ENCODE data around the gene DHX35.

DHX35 gene

GRCh38 chr20:38930242-38930569, 31.9 kb upstream of the DHX35 start:
- Histone ChIP-seq H3K9me3 (replicated peaks in 1 of 2; ENCODE audit: control insufficient read depth in 2 of 2, insufficient read depth in 1 of 2, low read depth in 1 of 2, low read length in 2 of 2) (no peaks in the 10 kb centered on the region), H3K27ac (replicated peaks; ENCODE audit: low read length) (no peak overlapping the region), H3K79me1 (ENCODE audit: low read depth, low read length) (peaks cover 18% of the 10 kb centered on the region), H3K9ac (ENCODE audit: low read depth, low read length, poor library complexity) (no peak overlapping the region), H3K18ac (ENCODE audit: low read length) (no peak overlapping the region), H3K23ac (ENCODE audit: low read depth, low read length, poor library complexity) (no peak overlapping the region), H3K14ac (ENCODE audit: low read length) (no peak overlapping the region), H4K8ac (ENCODE audit: low read depth, low read length) (no peak overlapping the region), H2BK120ac (ENCODE audit: low read depth, low read length) (no peak overlapping the region), H2AK5ac (ENCODE audit: low read depth, low read length) (no peak overlapping the region), H3K27me3 (ENCODE audit: control insufficient read depth in 3 of 3, insufficient read depth in 3 of 3, low read depth in 1 of 3, low read length in 3 of 3) (no peaks in the 10 kb centered on the region), H2BK5ac (ENCODE audit: low read length) (no peak overlapping the region), H3K4me3 (ENCODE audit: low read length in 2 of 2) (no peak overlapping the region), H2BK15ac (ENCODE audit: low read length) (no peak overlapping the region), H2AFZ (ENCODE audit: low read length) (no peak overlapping the region), H3K4me2 (ENCODE audit: insufficient read depth, low read length, poor library complexity, severe bottlenecking) (no peak overlapping the region), H2BK12ac (ENCODE audit: low read length) (no peak overlapping the region), H3K4me1 (ENCODE audit: control insufficient read depth in 2 of 2, insufficient read depth in 1 of 2, low read depth in 1 of 2, low read length in 2 of 2) (peaks cover 5 to 19% of the 10 kb centered on the region in 2 donors), H3K4ac (ENCODE audit: low read length) (no peak overlapping the region), H3K36me3 (replicated peaks in 1 of 2; ENCODE audit: control insufficient read depth in 2 of 2, insufficient read depth in 2 of 2, low read length in 2 of 2) (peaks cover 8 to 56% of the 10 kb centered on the region in 2 donors), H4K91ac (ENCODE audit: low read depth, low read length, poor library complexity) (no peak overlapping the region)
- WGBS, 2 donors (ENCODE audit: extremely low coverage in 2 of 2, insufficient read length in 2 of 2, insufficient replicate concordance in 1 of 2) = no CpG with 5 or more reads among the region's 1 CpG
- DNase-seq (ENCODE audit: low spot score) = no peak

DNA sequence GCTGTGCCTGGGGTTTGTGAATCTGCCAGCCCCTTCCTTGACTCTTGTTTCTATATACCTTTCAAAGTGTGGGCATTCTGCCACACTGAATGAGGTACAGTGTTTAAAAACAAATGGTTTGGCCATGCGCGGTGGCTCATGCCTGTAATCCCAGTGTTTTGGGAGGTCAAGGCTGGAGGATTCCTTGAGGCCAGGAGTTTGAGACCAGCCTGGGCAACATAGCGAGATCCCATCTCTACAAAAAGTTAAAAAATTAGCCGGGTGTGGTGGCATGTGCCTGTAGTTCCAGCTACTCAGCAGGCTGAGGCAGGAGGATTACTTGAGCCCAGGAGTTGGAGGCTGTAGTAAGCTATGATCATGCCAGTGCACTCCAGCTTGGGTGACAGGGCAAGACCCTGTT, 30.2 kb upstream of the DHX35 start:
- Histone ChIP-seq H3K9ac (ENCODE audit: low read depth, low read length, poor library complexity) (no peak overlapping the region), H3K79me1 (ENCODE audit: low read depth, low read length) (peaks cover 17% of the 10 kb centered on the region), H2BK15ac (ENCODE audit: low read length) (no peak overlapping the region), H2BK5ac (ENCODE audit: low read length) (no peak overlapping the region), H2BK12ac (ENCODE audit: low read length) (no peak overlapping the region), H4K91ac (ENCODE audit: low read depth, low read length, poor library complexity) (no peak overlapping the region), H3K14ac (ENCODE audit: low read length) (no peak overlapping the region), H3K27ac (replicated peaks; ENCODE audit: low read length) (no peak overlapping the region), H3K4me1 (ENCODE audit: control insufficient read depth in 2 of 2, insufficient read depth in 1 of 2, low read depth in 1 of 2, low read length in 2 of 2) (peaks cover 5 to 25% of the 10 kb centered on the region in 2 donors), H4K8ac (ENCODE audit: low read depth, low read length) (no peak overlapping the region), H3K4me2 (ENCODE audit: insufficient read depth, low read length, poor library complexity, severe bottlenecking) (no peak overlapping the region), H2AK5ac (ENCODE audit: low read depth, low read length) (no peak overlapping the region), H3K4me3 (ENCODE audit: low read length in 2 of 2) (no peak overlapping the region), H3K27me3 (ENCODE audit: control insufficient read depth in 3 of 3, insufficient read depth in 3 of 3, low read depth in 1 of 3, low read length in 3 of 3) (no peaks in the 10 kb centered on the region), H3K23ac (ENCODE audit: low read depth, low read length, poor library complexity) (no peak overlapping the region), H2BK120ac (ENCODE audit: low read depth, low read length) (no peak overlapping the region), H3K9me3 (replicated peaks in 1 of 2; ENCODE audit: control insufficient read depth in 2 of 2, insufficient read depth in 1 of 2, low read depth in 1 of 2, low read length in 2 of 2) (no peaks in the 10 kb centered on the region), H3K4ac (ENCODE audit: low read length) (no peak overlapping the region), H3K18ac (ENCODE audit: low read length) (no peak overlapping the region), H2AFZ (ENCODE audit: low read length) (no peak overlapping the region), H3K36me3 (replicated peaks in 1 of 2; ENCODE audit: control insufficient read depth in 2 of 2, insufficient read depth in 2 of 2, low read length in 2 of 2) (peaks cover 14 to 73% of the 10 kb centered on the region in 2 donors)
- DNase-seq (ENCODE audit: low spot score) = no peak
- no CpG with 5 or more reads among the region's 4 CpGs for WGBS, 2 donors (ENCODE audit: extremely low coverage in 2 of 2, insufficient read length in 2 of 2, insufficient replicate concordance in 1 of 2)

DNA sequence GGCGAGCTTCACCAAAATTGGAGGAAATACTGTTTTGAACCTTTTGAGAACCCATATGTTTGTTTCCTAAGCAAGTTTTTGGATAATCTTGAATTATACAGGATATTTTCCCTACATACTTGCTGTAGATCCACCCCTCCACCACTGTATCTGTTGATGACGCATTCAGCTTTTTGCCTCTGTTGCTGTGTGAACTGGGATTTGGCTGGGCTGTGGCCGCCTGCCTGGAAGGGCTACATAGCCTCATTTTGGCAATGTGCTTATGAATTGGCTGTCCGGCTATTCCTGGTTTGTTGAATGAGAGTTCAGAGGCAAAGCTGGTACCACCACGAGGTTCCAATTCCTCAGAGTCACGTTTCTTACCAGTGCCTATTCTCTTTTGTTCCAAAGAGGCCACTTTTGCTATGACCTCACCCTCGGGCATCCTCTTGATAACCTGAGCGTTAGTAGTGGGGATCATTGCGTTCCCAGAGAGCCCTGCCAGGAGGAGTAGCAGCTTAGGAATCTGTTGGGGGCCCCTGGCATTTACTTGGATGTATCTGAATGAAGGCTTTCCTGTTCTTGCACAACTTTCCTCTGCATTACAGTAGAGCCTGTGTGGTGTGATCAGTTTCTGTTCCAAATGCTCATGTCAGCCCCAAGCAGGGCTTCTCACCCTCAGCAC, 29.6 kb upstream of the DHX35 start:
- H2BK12ac ChIP-seq (ENCODE audit: low read length) = no peak overlapping the region
- WGBS, 2 donors (ENCODE audit: extremely low coverage in 2 of 2, insufficient read length in 2 of 2, insufficient replicate concordance in 1 of 2) = no CpG with 5 or more reads among the region's 9 CpGs

GRCh38 chr20:38934530-38934929, 27.6 kb upstream of the DHX35 start:
- H2BK15ac ChIP-seq (ENCODE audit: low read length) = no peak overlapping the region
- no peak overlapping the region for H3K4me2 ChIP-seq (ENCODE audit: insufficient read depth, low read length, poor library complexity, severe bottlenecking)
- no peak overlapping the region for H3K18ac ChIP-seq (ENCODE audit: low read length)
- no peak overlapping the region for H2AFZ ChIP-seq (ENCODE audit: low read length)
- H3K79me1 ChIP-seq (ENCODE audit: low read depth, low read length) = peaks cover 21% of the 10 kb centered on the region
- H3K9ac ChIP-seq (ENCODE audit: low read depth, low read length, poor library complexity) = no peak overlapping the region
- H3K14ac ChIP-seq (ENCODE audit: low read length) = no peak overlapping the region
- no peak overlapping the region for H2BK12ac ChIP-seq (ENCODE audit: low read length)
- H2AK5ac ChIP-seq (ENCODE audit: low read depth, low read length) = no peak overlapping the region
- no peak overlapping the region for H4K8ac ChIP-seq (ENCODE audit: low read depth, low read length)
- no peak overlapping the region for H3K23ac ChIP-seq (ENCODE audit: low read depth, low read length, poor library complexity)
- no peaks in the 10 kb centered on the region for H3K27me3 ChIP-seq (ENCODE audit: control insufficient read depth in 3 of 3, insufficient read depth in 3 of 3, low read depth in 1 of 3, low read length in 3 of 3)
- H3K27ac ChIP-seq (replicated peaks; ENCODE audit: low read length) = no peak overlapping the region
- H2BK5ac ChIP-seq (ENCODE audit: low read length) = no peak overlapping the region
- no peak overlapping the region for H2BK120ac ChIP-seq (ENCODE audit: low read depth, low read length)
- no peak for DNase-seq (ENCODE audit: low spot score)
- no CpG with 5 or more reads among the region's 5 CpGs for WGBS, 2 donors (ENCODE audit: extremely low coverage in 2 of 2, insufficient read length in 2 of 2, insufficient replicate concordance in 1 of 2)
- peaks cover 0 to 19% of the 10 kb centered on the region in 2 donors for H3K4me1 ChIP-seq (ENCODE audit: control insufficient read depth in 2 of 2, insufficient read depth in 1 of 2, low read depth in 1 of 2, low read length in 2 of 2)
- H4K91ac ChIP-seq (ENCODE audit: low read depth, low read length, poor library complexity) = no peak overlapping the region
- no peak overlapping the region for H3K4me3 ChIP-seq (ENCODE audit: low read length in 2 of 2)
- H3K36me3 ChIP-seq (replicated peaks in 1 of 2; ENCODE audit: control insufficient read depth in 2 of 2, insufficient read depth in 2 of 2, low read length in 2 of 2) = peaks cover 15 to 81% of the 10 kb centered on the region in 2 donors
- no peaks in the 10 kb centered on the region for H3K9me3 ChIP-seq (replicated peaks in 1 of 2; ENCODE audit: control insufficient read depth in 2 of 2, insufficient read depth in 1 of 2, low read depth in 1 of 2, low read length in 2 of 2)
- no peak overlapping the region for H3K4ac ChIP-seq (ENCODE audit: low read length)

More for the DNA sequence above, 29.6 kb upstream of the DHX35 start:
- no peak overlapping the region for H3K4me3 ChIP-seq (ENCODE audit: low read length in 2 of 2)
- no peak overlapping the region for H3K23ac ChIP-seq (ENCODE audit: low read depth, low read length, poor library complexity)
- H4K8ac ChIP-seq (ENCODE audit: low read depth, low read length) = no peak overlapping the region
- no peak overlapping the region for H2BK5ac ChIP-seq (ENCODE audit: low read length)
- H3K9ac ChIP-seq (ENCODE audit: low read depth, low read length, poor library complexity) = no peak overlapping the region
- H2BK15ac ChIP-seq (ENCODE audit: low read length) = no peak overlapping the region
- peaks cover 14 to 79% of the 10 kb centered on the region in 2 donors for H3K36me3 ChIP-seq (replicated peaks in 1 of 2; ENCODE audit: control insufficient read depth in 2 of 2, insufficient read depth in 2 of 2, low read length in 2 of 2)
- H2BK120ac ChIP-seq (ENCODE audit: low read depth, low read length) = no peak overlapping the region
- H3K4me1 ChIP-seq (ENCODE audit: control insufficient read depth in 2 of 2, insufficient read depth in 1 of 2, low read depth in 1 of 2, low read length in 2 of 2) = peaks cover 5 to 27% of the 10 kb centered on the region in 2 donors
- H2AFZ ChIP-seq (ENCODE audit: low read length) = no peak overlapping the region
- no peak overlapping the region for H4K91ac ChIP-seq (ENCODE audit: low read depth, low read length, poor library complexity)
- no peak overlapping the region for H3K4me2 ChIP-seq (ENCODE audit: insufficient read depth, low read length, poor library complexity, severe bottlenecking)
- no peak overlapping the region for H3K4ac ChIP-seq (ENCODE audit: low read length)
- no peaks in the 10 kb centered on the region for H3K9me3 ChIP-seq (replicated peaks in 1 of 2; ENCODE audit: control insufficient read depth in 2 of 2, insufficient read depth in 1 of 2, low read depth in 1 of 2, low read length in 2 of 2)
- H3K18ac ChIP-seq (ENCODE audit: low read length) = no peak overlapping the region
- H3K79me1 ChIP-seq (ENCODE audit: low read depth, low read length) = peaks cover 21% of the 10 kb centered on the region
- no peaks in the 10 kb centered on the region for H3K27me3 ChIP-seq (ENCODE audit: control insufficient read depth in 3 of 3, insufficient read depth in 3 of 3, low read depth in 1 of 3, low read length in 3 of 3)
- H3K27ac ChIP-seq (replicated peaks; ENCODE audit: low read length) = no peak overlapping the region
- no peak overlapping the region for H2AK5ac ChIP-seq (ENCODE audit: low read depth, low read length)
- no peak for DNase-seq (ENCODE audit: low spot score)
- no peak overlapping the region for H3K14ac ChIP-seq (ENCODE audit: low read length)
